Ovary (tissue), 9 donors: Measurements from ENCODE around the gene CD34. TPM values are rescaled to one million over a fixed set of nuclear protein-coding genes. Genes with fewer than 3 reads are reported as not detected.

ENCODE experiments used
- DNase-seq, 5 donors: peaks; one replicate each; pipeline ENCODE4 v3.0.0-alpha.2; 2019 to 2020
- H3K27ac ChIP-seq, 2 donors: fragments of 200-600 bp; one replicate each; pipeline versions ENCODE4 v1.5.1 to v1.8.0; 2019 to 2022
- H3K27me3 ChIP-seq: fragments of 200-600 bp; one replicate; pipeline ENCODE4 v1.8.0; 2022
- H3K36me3 ChIP-seq: fragments of 200-600 bp; sonication (generic); one replicate; pipeline ENCODE4 v1.5.1; 2019
- H3K4me1 ChIP-seq: one replicate; pipeline ENCODE4 v1.8.1; 2013; ENCODE audit warnings: mild to moderate bottlenecking, moderate library complexity; ENCODE audit not compliant: insufficient read depth
- H3K4me3 ChIP-seq: fragments of 200-600 bp; sonication (generic); one replicate; pipeline ENCODE4 v1.5.1; 2017
- H3K9me3 ChIP-seq, 2 donors: fragments of 200-600 bp in 1 of 2; sonication (generic) in 1 of 2; one replicate each; pipeline versions ENCODE4 v1.5.1 to v1.8.1; 2013 to 2019; ENCODE audit warnings: mild to moderate bottlenecking in 1 of 2, moderate library complexity in 1 of 2
- CTCF ChIP-seq, 3 donors: fragments of 450-650 bp in 2 of 3; fragments of 200-600 bp in 1 of 3; IDR thresholded peaks; one replicate each; pipeline versions ENCODE4 v1.5.1 to v1.8.0; 2016 to 2022; ENCODE audit warnings: antibody characterized with exemption in 3 of 3, mild to moderate bottlenecking in 1 of 3
- EP300 ChIP-seq: sonication (generic); formaldehyde crosslinking; IDR thresholded peaks from one replicate; pipeline ENCODE4 v1.6.1; 2017; ENCODE audit warnings: antibody characterized with exemption
- POLR2A ChIP-seq: fragments of 450-650 bp; IDR thresholded peaks from one replicate; pipeline ENCODE4 v1.6.1; 2017; ENCODE audit warnings: antibody characterized with exemption, mild to moderate bottlenecking, moderate library complexity
- WGBS, 3 donors: extraction: QIAGEN DNeasy Blood & Tissue Kit in 1 of 3; methylation state at CpG; one replicate each; pipeline versions ENCODE4 v1.1.5 to v1.1.7; 2013 to 2017; 5-methylcytosine and 5-hydroxymethylcytosine counted together
- intact Hi-C, 4 donors: fragments of 100-400 bp; cut with DNase I; formaldehyde crosslinking; loops; one replicate each; pipeline versions ENCODE4 v1.11.0 to v1.15.1; 2022 to 2023
- polyA plus RNA-seq, 2 donors: library from polyadenylated mRNA; stranded (reverse); fragments of 200-250 nt in 1 of 2; fragments of 350-450 nt in 1 of 2; fragmentation: Illumina TruSeq in 1 of 2; extraction: RNeasy Lipid Tissue Mini Kit (QIAGEN cat#74804) in 1 of 2; gene quantifications; one replicate each; pipeline ENCODE4 v1.2.3, GENCODE V29; 2013 to 2014
- total RNA-seq, 7 donors: library from RNA; depleted of rRNA in 2 of 7; stranded (reverse); fragments of >200 nt in 2 of 7; fragmentation: NEBNext Ultra II Directional in 3 of 7; extraction: Animal tissue kit (Norgen Biotek cat#: 25700) in 3 of 7; gene quantifications; one replicate each; pipeline versions ENCODE4 v1.1.0 to v1.2.4, GENCODE V29; 2016 to 2023
- donor health status: DM: no; HTN: no; CAD: no; lungs with moderate emphysema.
- donor health status: DM: no; HTN: no; CAD: no.
- donor health status: Bipolar disorder and iron deficiency.
- donor health status: DM: yes; HTN: yes; CAD: no.
- donor health status: DM: no; HTN: no; CAD: no.
- donor health status: DM: yes; HTN: yes; CAD: no.

Gene CD34
- total and polyA plus RNA-seq, 9 donors = 12.6 to 146 (median 25.9) TPM

- H3K4me1 ChIP-seq = peaks cover 36% of the 10 kb centered on the region
- H3K27me3 ChIP-seq = no peaks in the 10 kb centered on the region
- peak in 1 of 5 donors; percentile 32 for DNase-seq
- 12 to 32% (median 15%) methylated on average over 4 of the region's 4 CpGs for WGBS, 3 donors
- intact Hi-C loops = no loop called here
- TF ChIP-seq CTCF (IDR thresholded peaks at IDR 0.05) (no peak), EP300 (no peak), POLR2A (no peak)
- no peak overlapping the region for H3K4me3 ChIP-seq
- H3K9me3 ChIP-seq = no peaks in the 10 kb centered on the region
- peak overlapping the region in 1 of 2 donors; percentile 5 for H3K27ac ChIP-seq
- H3K36me3 ChIP-seq = no peaks in the 10 kb centered on the region
Measured at GRCh38 chr1:207841901-207842300, 69.0 kb downstream of the CD34 start.

- no peaks in the 10 kb centered on the region for H3K27me3 ChIP-seq
- no peaks in the 10 kb centered on the region for H3K9me3 ChIP-seq
- peaks cover 41% of the 10 kb centered on the region for H3K4me1 ChIP-seq
- no peak overlapping the region for H3K27ac ChIP-seq
- 33 to 49% (median 40%) methylated on average over 1 of the region's 1 CpG for WGBS, 3 donors
- intact Hi-C loops = no loop called here
- DNase-seq = peak in 1 of 5 donors; percentile 3
- H3K4me3 ChIP-seq = no peak overlapping the region
- TF ChIP-seq POLR2A (no peak), EP300 (no peak), CTCF (IDR thresholded peaks at IDR 0.05) (no peak)
- no peaks in the 10 kb centered on the region for H3K36me3 ChIP-seq
Measured at GRCh38 chr1:207841293-207841692, 69.6 kb downstream of the CD34 start.

DNA sequence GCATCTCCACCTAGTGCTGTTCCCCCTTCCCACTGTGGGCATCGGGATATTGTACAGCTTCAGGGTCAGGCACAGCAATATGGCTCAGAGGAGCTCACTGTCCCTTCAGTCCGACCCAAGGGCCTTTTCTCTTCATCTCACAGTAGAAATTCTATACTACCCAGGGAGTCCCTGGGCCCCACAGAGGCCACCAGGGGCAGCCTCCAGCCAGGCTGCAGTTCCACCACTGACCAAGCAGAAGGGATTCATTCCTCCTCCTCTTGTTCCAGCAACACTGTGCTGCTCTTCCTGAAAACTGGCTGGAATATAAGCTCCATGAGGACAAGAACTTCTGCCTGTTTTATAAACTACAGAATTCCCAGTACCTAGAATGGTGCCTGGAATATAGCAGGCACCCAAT lies 70.5 kb downstream of the CD34 start:
- Histone ChIP-seq H3K27ac (no peak overlapping the region), H3K27me3 (no peaks in the 10 kb centered on the region), H3K4me3 (no peak overlapping the region), H3K9me3 (no peaks in the 10 kb centered on the region), H3K4me1 (peaks cover 41% of the 10 kb centered on the region), H3K36me3 (no peaks in the 10 kb centered on the region)
- TF ChIP-seq CTCF (IDR thresholded peaks at IDR 0.05) (no peak), EP300 (no peak)
- WGBS, 3 donors = 86 to 100% (median 100%) methylated on average over 2 of the region's 2 CpGs
- no peak for DNase-seq
- intact Hi-C loops = no loop called here

DNA sequence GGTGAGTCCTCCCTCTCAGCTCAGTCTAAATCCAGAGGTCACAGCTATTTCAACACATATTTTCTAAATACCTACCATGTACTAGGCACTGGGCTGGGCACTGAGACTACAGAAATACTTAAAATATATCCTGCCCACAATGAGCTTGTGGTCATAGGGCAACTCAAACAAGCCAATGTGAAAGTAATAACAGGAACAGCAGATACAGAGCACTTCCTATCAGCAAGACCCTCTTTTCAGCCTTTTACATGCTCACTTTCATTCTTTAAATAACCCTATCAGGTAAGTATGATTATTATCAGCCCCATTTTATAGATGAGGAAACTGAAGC lies 71.9 kb downstream of the CD34 start:
- Histone ChIP-seq H3K9me3 (no peaks in the 10 kb centered on the region), H3K4me1 (peaks cover 36% of the 10 kb centered on the region), H3K4me3 (no peak overlapping the region), H3K27me3 (no peaks in the 10 kb centered on the region), H3K27ac (peak overlapping the region in 1 of 2 donors; percentile 44), H3K36me3 (no peaks in the 10 kb centered on the region)
- DNase-seq = no peak
- intact Hi-C loops = no loop called here
- TF ChIP-seq EP300 = no peak
- no peak for TF ChIP-seq CTCF (IDR thresholded peaks at IDR 0.05)
- no peak for TF ChIP-seq POLR2A
